NCI-H1417 treated with DMSO at 0.1 percent for 48 hours (cell line): Measurements from ENCODE around the gene PIP5K1A.
"Not testable (repeated sequence)": the region's sequence is repeated elsewhere in the genome, so short reads cannot be mapped to it uniquely, and the experiment has no call there.

Experiments
- DNase-seq: peaks from one replicate; lab custom pipeline; 2025; lab: John Stamatoyannopoulos, UW

Gene PIP5K1A

GRCh38 chr1:151254217-151255213 lies 56.2 kb downstream of the PIP5K1A start, which contains the start of gene PSMD4:
Gene PSMD4 (plus strand): TSS chr1:151254734. CDS start chr1:151254783, 49 bp downstream.
- peak; percentile 84 for DNase-seq

GRCh38 chr1:151255381-151255780 lies 57.0 kb downstream of the PIP5K1A start:
- no peak for DNase-seq

GRCh38 chr1:151259351-151259750 lies 61.0 kb downstream of the PIP5K1A start:
- no peak for DNase-seq

- DNase-seq = no peak
These were observed 67.3 kb downstream of the PIP5K1A start for GRCh38 chr1:151265446-151266236.

- DNase-seq = no peak
These were observed 68.0 kb downstream of the PIP5K1A start for GRCh38 chr1:151266315-151266714.

GRCh38 chr1:151266821-151267220 lies 68.5 kb downstream of the PIP5K1A start:
- no peak for DNase-seq

- no peak for DNase-seq
These were observed 69.4 kb downstream of the PIP5K1A start for GRCh38 chr1:151267760-151268159.

GRCh38 chr1:151273924-151274466 lies 75.6 kb downstream of the PIP5K1A start:
- DNase-seq = no peak

GRCh38 chr1:151275341-151275740 lies 77.0 kb downstream of the PIP5K1A start:
- not testable (repeated sequence) for DNase-seq

- no peak for DNase-seq
These were observed 78.9 kb downstream of the PIP5K1A start for GRCh38 chr1:151277249-151277648.

GRCh38 chr1:151281225-151281968 lies 83.0 kb downstream of the PIP5K1A start:
- peak; percentile 85 for DNase-seq

GRCh38 chr1:151281969-151282882 lies 83.9 kb downstream of the PIP5K1A start, which contains the start of gene ZNF687:
Gene ZNF687 (plus strand): TSS chr1:151282299. CDS start chr1:151286292, 3,993 bp downstream.
- DNase-seq = peak; percentile 96

GRCh38 chr1:151282883-151283725 lies 84.8 kb downstream of the PIP5K1A start:
- no peak for DNase-seq

- no peak for DNase-seq
These were observed 85.7 kb downstream of the PIP5K1A start for GRCh38 chr1:151284013-151284577.

GRCh38 chr1:151286619-151287340 lies 88.4 kb downstream of the PIP5K1A start:
- no peak for DNase-seq

GRCh38 chr1:151287341-151287699 lies 89.0 kb downstream of the PIP5K1A start:
- DNase-seq = no peak

GRCh38 chr1:151287767-151288500 lies 89.6 kb downstream of the PIP5K1A start:
- no peak for DNase-seq

- no peak for DNase-seq
These were observed 90.2 kb downstream of the PIP5K1A start for GRCh38 chr1:151288502-151288901.
